GM21526 (cell line): ENCODE results near the gene MAP1B.

Source experiments
- ATAC-seq: cut with Tn5 transposase; IDR thresholded peaks from one replicate; pipeline ENCODE4 v1.9.1; 2021; ENCODE audit warnings: moderate library complexity; ENCODE audit not compliant: unreplicated experiment, low FRiP score

Gene MAP1B

GRCh38 chr5:72244862-72245371 is 137.6 kb downstream of the MAP1B start:
- ATAC-seq, result peak; percentile 80

GRCh38 chr5:72245546-72245945 is 138.3 kb downstream of the MAP1B start:
- no peak for ATAC-seq

GRCh38 chr5:72245951-72246532 is 138.8 kb downstream of the MAP1B start:
- ATAC-seq, result no peak

- no peak for ATAC-seq
Observed at GRCh38 chr5:72246954-72247442, 139.7 kb downstream of the MAP1B start.

- no peak for ATAC-seq
Observed at GRCh38 chr5:72248410-72248981, 141.2 kb downstream of the MAP1B start.

GRCh38 chr5:72251386-72251785 is 144.1 kb downstream of the MAP1B start:
- ATAC-seq, result no peak

- no peak for ATAC-seq
Observed at GRCh38 chr5:72252008-72252407, 144.7 kb downstream of the MAP1B start.

GRCh38 chr5:72252574-72253155 is 145.4 kb downstream of the MAP1B start:
- ATAC-seq, result no peak

GRCh38 chr5:72255237-72255636 is 148.0 kb downstream of the MAP1B start:
- no peak for ATAC-seq

GRCh38 chr5:72255670-72256069 is 148.4 kb downstream of the MAP1B start:
- no peak for ATAC-seq

- no peak for ATAC-seq
Observed at GRCh38 chr5:72256536-72256935, 149.3 kb downstream of the MAP1B start.
